Mesothelial cell of epicardium (in vitro differentiated cells): ENCODE measurements around the gene SLC1A7. TPM values are rescaled to one million over a fixed set of nuclear protein-coding genes. Genes with fewer than 3 reads are reported as not detected.

ENCODE experiments used
- DNase-seq, 2 experiments: peaks; one replicate each; pipeline ENCODE4 v3.0.0; 2021; ENCODE audit warnings: low spot score in 2 of 2; ENCODE audit not compliant: unreplicated experiment in 2 of 2
- H3K27ac Mint-ChIP-seq: 2 replicates; pipeline ENCODE4 v1.8.0; 2021; ENCODE audit warnings: mixed read lengths
- H3K27me3 Mint-ChIP-seq: 2 replicates; pipeline ENCODE4 v1.8.0; 2021; ENCODE audit warnings: low read depth, mixed read lengths
- H3K36me3 Mint-ChIP-seq: 2 replicates; pipeline ENCODE4 v1.8.0; 2021; ENCODE audit warnings: mixed read lengths
- H3K4me1 Mint-ChIP-seq: 2 replicates; pipeline ENCODE4 v1.8.0; 2021; ENCODE audit warnings: mixed read lengths
- H3K4me3 Mint-ChIP-seq: 2 replicates; pipeline ENCODE4 v1.8.0; 2021; ENCODE audit warnings: mild to moderate bottlenecking, moderate library complexity, mixed read lengths
- H3K9me3 Mint-ChIP-seq: 2 replicates; pipeline ENCODE4 v1.8.0; 2021; ENCODE audit warnings: mixed read lengths
- total RNA-seq: library from RNA; stranded (reverse); gene quantifications from 3 replicates; pipeline ENCODE4 v1.2.1, GENCODE V29; 2021
- TF ChIP-seq, protein P1 (sequence below): fragments of 200-600 bp; sonication (generic); IDR thresholded peaks from one replicate; pipeline ENCODE4 v1.5.0; 2021; ENCODE audit warnings: antibody characterized with exemption; ENCODE audit not compliant: unreplicated experiment

Gene SLC1A7
- total RNA-seq, 1 donor from 2014 or later: not detected

GRCh38 chr1:53071915-53072314, 70.5 kb downstream of the SLC1A7 start:
- Mint-ChIP-seq H3K4me3 (no peak overlapping the region), H3K4me1 (no peaks in the 10 kb centered on the region), H3K27me3 (peaks cover 1% of the 10 kb centered on the region), H3K27ac (no peak overlapping the region), H3K9me3 (no peaks in the 10 kb centered on the region), H3K36me3 (no peaks in the 10 kb centered on the region)
- TF ChIP-seq, protein P1, sequence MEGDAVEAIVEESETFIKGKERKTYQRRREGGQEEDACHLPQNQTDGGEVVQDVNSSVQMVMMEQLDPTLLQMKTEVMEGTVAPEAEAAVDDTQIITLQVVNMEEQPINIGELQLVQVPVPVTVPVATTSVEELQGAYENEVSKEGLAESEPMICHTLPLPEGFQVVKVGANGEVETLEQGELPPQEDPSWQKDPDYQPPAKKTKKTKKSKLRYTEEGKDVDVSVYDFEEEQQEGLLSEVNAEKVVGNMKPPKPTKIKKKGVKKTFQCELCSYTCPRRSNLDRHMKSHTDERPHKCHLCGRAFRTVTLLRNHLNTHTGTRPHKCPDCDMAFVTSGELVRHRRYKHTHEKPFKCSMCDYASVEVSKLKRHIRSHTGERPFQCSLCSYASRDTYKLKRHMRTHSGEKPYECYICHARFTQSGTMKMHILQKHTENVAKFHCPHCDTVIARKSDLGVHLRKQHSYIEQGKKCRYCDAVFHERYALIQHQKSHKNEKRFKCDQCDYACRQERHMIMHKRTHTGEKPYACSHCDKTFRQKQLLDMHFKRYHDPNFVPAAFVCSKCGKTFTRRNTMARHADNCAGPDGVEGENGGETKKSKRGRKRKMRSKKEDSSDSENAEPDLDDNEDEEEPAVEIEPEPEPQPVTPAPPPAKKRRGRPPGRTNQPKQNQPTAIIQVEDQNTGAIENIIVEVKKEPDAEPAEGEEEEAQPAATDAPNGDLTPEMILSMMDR: no peak
- no peak for DNase-seq

DNA sequence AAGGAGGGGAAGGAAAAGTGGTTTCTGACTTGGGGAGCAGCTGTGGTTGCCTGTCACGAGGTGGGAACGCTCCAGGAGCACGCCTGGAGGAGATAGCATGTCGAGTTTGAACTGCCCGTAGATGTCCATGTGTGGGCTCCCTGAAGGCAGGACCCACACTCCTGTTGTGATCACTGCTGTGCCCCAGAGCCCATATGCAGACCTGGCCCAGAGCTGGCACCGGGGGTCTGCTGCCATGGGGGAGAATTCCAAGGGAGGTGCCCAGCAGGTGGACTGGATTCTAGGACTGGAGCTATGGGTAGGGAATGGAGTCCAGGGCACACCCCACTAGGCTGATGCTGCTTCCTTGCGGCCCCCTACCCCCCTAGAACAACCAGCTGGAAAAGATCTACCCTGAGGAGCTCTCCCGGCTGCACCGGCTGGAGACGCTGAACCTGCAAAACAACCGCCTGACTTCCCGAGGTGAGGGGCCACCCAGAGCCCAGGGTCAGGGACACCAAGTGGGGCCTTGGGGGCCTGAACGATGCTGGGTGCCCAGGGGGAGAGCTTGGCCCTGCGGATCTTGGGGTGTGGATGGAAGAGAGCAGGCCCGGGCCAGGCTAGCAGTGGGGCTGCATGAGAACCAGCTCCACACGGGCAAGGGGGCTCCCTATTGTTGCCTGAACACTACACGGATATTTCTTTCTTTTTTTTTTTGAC, 71.1 kb downstream of the SLC1A7 start:
- Mint-ChIP-seq H3K4me3 (no peak overlapping the region), H3K9me3 (no peaks in the 10 kb centered on the region), H3K36me3 (no peaks in the 10 kb centered on the region), H3K4me1 (no peaks in the 10 kb centered on the region), H3K27me3 (peaks cover 1% of the 10 kb centered on the region), H3K27ac (no peak overlapping the region)
- peak in 1 of 2 experiments; percentile 21 for DNase-seq
- TF ChIP-seq, protein P1: no peak

GRCh38 chr1:53070621-53071020, 71.8 kb downstream of the SLC1A7 start:
- Mint-ChIP-seq H3K27me3 (peaks cover 3% of the 10 kb centered on the region), H3K4me1 (no peaks in the 10 kb centered on the region), H3K36me3 (no peaks in the 10 kb centered on the region), H3K27ac (no peak overlapping the region), H3K9me3 (no peaks in the 10 kb centered on the region), H3K4me3 (no peak overlapping the region)
- peak in 1 of 2 experiments; percentile 20 for DNase-seq
- TF ChIP-seq, protein P1: no peak

GRCh38 chr1:53069663-53070327, 72.6 kb downstream of the SLC1A7 start:
- Mint-ChIP-seq H3K27me3 (peaks cover 10% of the 10 kb centered on the region), H3K4me3 (no peak overlapping the region), H3K27ac (no peak overlapping the region), H3K36me3 (no peaks in the 10 kb centered on the region), H3K4me1 (no peaks in the 10 kb centered on the region), H3K9me3 (no peaks in the 10 kb centered on the region)
- DNase-seq: no peak
- TF ChIP-seq, protein P1: no peak

DNA sequence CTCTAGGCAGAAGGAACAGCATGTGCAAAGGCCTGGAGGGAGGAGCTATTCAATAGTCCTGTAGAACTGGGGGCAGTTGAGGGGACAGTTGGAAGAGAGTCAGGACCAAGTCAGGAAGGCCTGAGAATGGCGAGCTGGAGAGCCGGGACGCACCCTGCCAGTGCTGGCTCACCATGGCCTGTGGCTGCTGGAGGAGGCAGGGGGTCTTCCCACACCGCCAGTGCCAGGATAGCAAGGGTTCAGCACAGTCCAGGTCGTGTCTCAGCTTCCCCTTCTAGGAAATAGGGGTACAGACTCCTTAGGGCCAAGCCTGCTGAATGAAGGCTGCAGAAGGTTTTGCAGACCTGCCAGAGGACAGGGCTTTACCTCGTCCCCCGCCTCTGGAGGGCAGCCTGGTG, 73.2 kb downstream of the SLC1A7 start:
- Mint-ChIP-seq H3K27me3 (peaks cover 15% of the 10 kb centered on the region), H3K36me3 (no peaks in the 10 kb centered on the region), H3K9me3 (no peaks in the 10 kb centered on the region), H3K4me3 (no peak overlapping the region), H3K27ac (no peak overlapping the region), H3K4me1 (no peaks in the 10 kb centered on the region)
- TF ChIP-seq, protein P1: no peak
- no peak for DNase-seq
